Smooth muscle cell of the brain vasculature (primary cell): ENCODE results near the gene ATP1B1.
"Not testable (repeated sequence)": the region's sequence is repeated elsewhere in the genome, so short reads cannot be mapped to it uniquely, and the experiment has no call there.

Source experiments
- DNase-seq: peaks from one replicate; pipeline ENCODE4 v3.0.0-alpha.2; 2012; ENCODE audit warnings: low read depth, low spot score

ATP1B1 gene

DNA sequence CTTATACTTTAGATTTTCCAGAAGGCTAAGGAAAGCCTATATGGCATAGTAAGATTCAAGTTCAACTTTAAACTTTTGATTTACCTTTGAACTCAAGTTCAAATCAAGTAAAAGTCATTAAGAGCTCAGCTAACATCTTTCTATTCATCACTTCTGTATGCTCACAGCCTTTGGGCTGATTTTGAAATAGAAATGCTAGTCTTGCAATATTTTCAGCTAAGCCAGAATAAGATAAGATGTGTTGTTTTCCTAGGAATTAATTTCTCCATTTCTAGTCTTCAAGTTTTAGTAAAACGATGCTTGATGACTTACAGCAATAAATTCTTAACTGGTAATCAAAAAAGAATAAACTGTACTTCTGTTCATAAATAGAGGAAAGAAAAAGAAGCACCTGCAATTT lies 35.6 kb downstream of the ATP1B1 start:
- no peak for DNase-seq

- no peak for DNase-seq
Observed at GRCh38 chr1:169143346-169143745, 36.9 kb downstream of the ATP1B1 start.

DNA sequence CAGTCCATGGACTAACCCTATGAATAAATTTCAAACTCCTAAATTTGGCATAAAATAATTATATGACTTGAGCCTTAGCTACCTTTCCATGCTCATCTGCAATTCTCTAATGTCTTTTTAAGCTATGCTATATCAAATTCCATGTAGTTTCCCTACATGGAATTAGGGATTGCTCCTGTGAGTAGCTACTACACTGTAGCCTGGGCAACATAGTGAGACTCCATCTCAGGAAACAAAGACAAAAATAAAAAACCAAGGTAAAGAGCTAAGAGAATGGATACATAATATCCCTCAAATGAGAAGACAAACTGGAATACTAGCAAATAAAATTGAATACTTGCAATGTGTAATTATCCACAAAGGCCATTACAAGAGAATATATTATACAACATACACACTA lies 37.5 kb downstream of the ATP1B1 start:
- no peak for DNase-seq

GRCh38 chr1:169144941-169145626 lies 38.6 kb downstream of the ATP1B1 start:
- no peak for DNase-seq

- DNase-seq: no peak
Observed at GRCh38 chr1:169146576-169147214, 40.2 kb downstream of the ATP1B1 start.

- DNase-seq: no peak
Observed at GRCh38 chr1:169148472-169149252, 42.2 kb downstream of the ATP1B1 start.

GRCh38 chr1:169149555-169150286 lies 43.2 kb downstream of the ATP1B1 start:
- no peak for DNase-seq

DNA sequence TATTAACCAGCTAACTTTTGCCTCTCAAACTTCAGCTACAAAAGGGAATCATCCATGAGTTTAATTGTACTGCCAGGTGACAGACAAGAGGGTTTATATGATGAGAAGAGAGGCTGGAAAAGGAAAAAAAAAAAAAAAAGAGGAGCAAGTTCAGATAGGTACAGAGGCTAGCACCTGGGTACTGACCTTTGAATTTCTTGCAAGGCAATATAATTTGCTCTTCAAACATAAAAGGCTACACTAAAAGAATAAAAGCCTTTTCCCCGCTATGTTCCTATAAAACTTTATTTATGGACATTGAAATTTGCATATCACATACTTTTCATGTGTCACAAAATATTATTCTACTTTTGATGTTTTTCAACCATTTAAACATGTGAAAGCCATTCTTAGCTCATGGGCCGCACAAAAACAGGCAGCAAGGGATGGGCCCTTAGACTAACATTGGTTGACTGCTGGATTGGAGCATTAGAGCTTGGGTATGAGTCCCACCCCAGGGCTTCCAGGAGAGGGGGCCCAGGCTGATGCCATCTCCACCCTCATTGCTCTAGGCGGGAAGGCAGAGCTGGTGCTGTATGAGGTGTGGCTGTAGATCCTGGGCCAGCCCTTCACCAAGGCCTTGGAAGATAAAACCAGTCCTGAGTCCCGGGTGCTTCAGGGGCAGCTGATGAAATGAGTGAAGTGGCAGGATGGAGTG lies 44.3 kb downstream of the ATP1B1 start:
- no peak for DNase-seq

- no peak for DNase-seq
Observed at GRCh38 chr1:169151338-169151837, 44.9 kb downstream of the ATP1B1 start.

- no peak for DNase-seq
Observed at GRCh38 chr1:169155675-169156074, 49.2 kb downstream of the ATP1B1 start.

DNA sequence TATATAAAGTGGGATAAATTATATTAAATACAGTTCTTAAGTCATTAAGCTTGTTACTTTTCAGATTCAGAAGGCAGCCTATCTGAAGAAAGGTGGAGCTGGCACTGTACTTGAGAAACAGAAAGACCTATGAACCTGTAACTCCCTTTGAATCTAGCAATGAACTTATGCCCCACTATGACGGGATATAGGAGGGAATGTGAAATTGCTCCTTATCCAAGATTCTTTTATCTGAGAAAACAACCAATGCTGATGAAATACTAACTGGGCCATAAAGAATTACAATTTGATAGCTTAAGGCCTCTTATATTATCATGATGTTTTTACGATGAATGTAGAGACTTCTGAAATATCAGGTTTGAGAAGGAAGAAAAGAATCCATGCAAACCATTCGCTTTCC lies 50.1 kb downstream of the ATP1B1 start:
- no peak for DNase-seq

GRCh38 chr1:169160845-169161495 lies 54.5 kb downstream of the ATP1B1 start:
- DNase-seq: no peak

DNA sequence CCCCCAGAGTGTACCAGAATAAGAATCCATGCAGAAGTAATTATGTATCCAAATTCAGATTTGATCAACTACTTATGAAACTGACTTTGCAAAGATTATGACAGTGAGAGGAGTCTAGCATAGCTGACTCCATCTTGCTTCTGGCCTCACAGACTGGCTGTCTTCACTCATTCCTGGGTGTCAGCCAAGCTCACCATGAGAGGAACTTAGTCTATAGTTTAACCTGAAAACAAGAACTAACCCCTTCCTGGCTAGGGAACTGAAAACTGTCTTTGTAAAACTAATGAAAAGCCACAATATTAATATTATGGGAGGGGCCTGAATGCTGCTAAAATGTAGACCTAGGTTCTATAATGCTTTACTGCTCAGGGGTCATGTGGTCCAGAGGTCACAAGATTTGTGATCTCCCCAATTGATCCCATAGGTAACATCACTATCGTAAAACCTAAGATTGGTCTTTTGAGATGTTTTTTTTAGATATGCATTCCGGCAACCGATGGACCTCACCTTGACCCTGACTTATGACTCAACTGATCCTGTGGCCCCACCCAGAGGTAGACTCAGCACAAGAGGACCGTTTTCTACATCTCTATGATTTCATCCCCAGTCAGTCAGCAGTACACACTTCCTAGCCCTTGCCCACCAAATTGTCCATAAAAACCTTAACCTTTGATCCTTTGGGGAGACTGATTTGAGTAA lies 55.2 kb downstream of the ATP1B1 start:
- no peak for DNase-seq

DNA sequence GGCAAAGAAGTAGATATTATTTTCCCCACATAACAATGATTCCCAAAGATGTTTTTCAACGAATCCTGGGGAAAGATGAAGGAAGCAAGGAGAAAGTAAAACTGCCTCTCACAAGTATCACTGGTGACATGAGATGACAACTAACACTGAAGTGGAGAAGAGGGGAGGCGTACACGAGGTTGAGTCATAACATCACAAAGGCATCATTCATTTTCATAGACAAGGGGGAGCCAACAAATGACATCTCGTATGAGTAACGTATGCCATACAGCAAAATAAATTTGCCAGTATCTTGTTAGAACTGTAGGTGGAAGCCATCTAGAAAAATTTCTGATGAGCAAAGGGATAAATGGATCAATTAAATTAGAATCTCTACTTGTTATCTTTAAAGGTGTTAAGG lies 56.6 kb downstream of the ATP1B1 start:
- DNase-seq: no peak

DNA sequence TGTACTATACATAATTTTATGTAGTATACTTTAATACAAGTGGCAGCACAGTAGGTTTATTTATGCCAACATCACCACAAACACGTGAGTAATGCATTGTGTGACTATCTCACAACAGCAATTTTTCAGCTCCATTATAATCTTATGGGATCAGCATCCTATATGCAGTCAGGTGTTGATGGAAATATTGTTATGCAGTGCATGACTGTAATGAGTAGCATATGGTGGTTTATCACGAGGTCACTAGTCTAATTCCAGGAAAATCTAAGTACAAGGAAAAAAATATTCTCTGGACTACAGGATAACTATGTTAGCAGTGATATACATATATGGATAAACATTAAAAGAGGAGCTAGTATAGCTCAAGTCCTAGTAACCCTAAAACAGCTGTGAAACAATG lies 69.0 kb downstream of the ATP1B1 start:
- DNase-seq: no peak

- DNase-seq: not testable (repeated sequence)
Observed at GRCh38 chr1:169179431-169179830, 72.9 kb downstream of the ATP1B1 start.

DNA sequence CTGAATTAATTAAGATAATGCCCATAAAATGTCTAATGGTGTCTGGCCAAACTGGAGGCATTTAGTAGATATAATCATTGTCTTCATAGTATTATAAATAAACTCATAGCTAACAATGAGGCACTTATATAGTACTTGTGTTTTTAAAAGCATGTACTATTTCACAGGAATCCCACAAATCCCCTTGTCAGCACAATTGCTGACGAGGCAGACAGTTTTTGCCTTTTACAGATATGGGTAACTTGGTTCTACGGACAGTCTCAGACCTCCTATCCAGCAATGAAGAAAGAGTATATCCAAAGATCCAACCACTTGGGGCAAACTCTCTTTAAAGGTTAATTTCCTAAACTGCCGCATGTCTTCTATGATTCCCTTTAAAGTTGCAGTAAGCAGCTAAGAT lies 73.7 kb downstream of the ATP1B1 start:
- DNase-seq: no peak
